ENCODE data around the gene FAM3D. TPM values are rescaled to one million over a fixed set of nuclear protein-coding genes. Genes with fewer than 3 reads are reported as not detected.

Gene FAM3D
- polyA plus RNA-seq, 1 of the 3 experiments (the other 2 are of a cell fraction): not detected

- Histone ChIP-seq H3K79me2 (ENCODE audit: insufficient read depth) (no peaks in the 10 kb centered on the region), H3K9me2 (no peaks in the 10 kb centered on the region), H3K4me2 (no peak overlapping the region), H3K4me3 (ENCODE audit: low read depth in 2 of 2, low read length in 1 of 2) (no peak overlapping the region), H3K27ac (ENCODE audit: low read depth in 2 of 2, low read length in 1 of 2) (no peak overlapping the region), H3K9me3 (no peaks in the 10 kb centered on the region), H3F3A (replicated peaks; ENCODE audit: insufficient read depth) (no peaks in the 10 kb centered on the region), H3K9ac (no peak overlapping the region), H3K4me1 (ENCODE audit: control insufficient read depth in 1 of 2, insufficient read depth in 2 of 2, low read depth in 1 of 2, low read length in 1 of 2) (no peaks in the 10 kb centered on the region), H3K36me3 (replicated peaks in 1 of 2; ENCODE audit: control insufficient read depth in 1 of 2, insufficient read depth in 2 of 2, low read length in 1 of 2) (no peaks in the 10 kb centered on the region), H3K27me3 (ENCODE audit: insufficient read depth) (no peaks in the 10 kb centered on the region; the same call in 1 of the 2 replicates), H2AFZ (ENCODE audit: low read depth) (no peak overlapping the region), H4K20me1 (ENCODE audit: insufficient read depth) (no peaks in the 10 kb centered on the region)
- TF ChIP-seq POLR2AphosphoS5 (IDR thresholded peaks at IDR 0.05; ENCODE audit: low read depth, low read length): no peak
- TF ChIP-seq SMC3 (IDR thresholded peaks at IDR 0.05; ENCODE audit: low read depth, low read length): no peak
- TF ChIP-seq RAD21 (IDR thresholded peaks at IDR 0.05; ENCODE audit: low read length): no peak
- no peak for TF ChIP-seq GABPA (IDR thresholded peaks at IDR 0.05; ENCODE audit: low read depth)
- TF ChIP-seq JUND (IDR thresholded peaks at IDR 0.05): no peak
- TF ChIP-seq MXI1 (IDR thresholded peaks at IDR 0.05; ENCODE audit: low read depth, low read length): no peak
- no peak for TF ChIP-seq TCF12 (IDR thresholded peaks at IDR 0.05)
- ChIA-PET CTCF (no interaction called here), POLR2A (no interaction called here)
- no peak for DNase-seq
- 31% methylated on average over 3 of the region's 3 CpGs for WGBS (ENCODE audit: low lambda C conversion rate)
These were observed 6.3 kb upstream of the FAM3D start for GRCh38 chr3:58672880-58673279.

- CTCF ChIA-PET: no interaction called here
These were observed 5.9 kb upstream of the FAM3D start for GRCh38 chr3:58672451-58672850.

More at GRCh38 chr3:58672451-58672850, 5.9 kb upstream of the FAM3D start:
- Histone ChIP-seq H3K4me3 (ENCODE audit: low read depth in 2 of 2, low read length in 1 of 2) (no peak overlapping the region), H4K20me1 (ENCODE audit: insufficient read depth) (no peaks in the 10 kb centered on the region), H3K36me3 (replicated peaks in 1 of 2; ENCODE audit: control insufficient read depth in 1 of 2, insufficient read depth in 2 of 2, low read length in 1 of 2) (no peaks in the 10 kb centered on the region), H3F3A (replicated peaks; ENCODE audit: insufficient read depth) (no peaks in the 10 kb centered on the region), H3K9me2 (no peaks in the 10 kb centered on the region), H3K27ac (ENCODE audit: low read depth in 2 of 2, low read length in 1 of 2) (no peak overlapping the region), H3K27me3 (ENCODE audit: insufficient read depth) (no peaks in the 10 kb centered on the region; the same call in 1 of the 2 replicates), H3K4me1 (ENCODE audit: control insufficient read depth in 1 of 2, insufficient read depth in 2 of 2, low read depth in 1 of 2, low read length in 1 of 2) (no peaks in the 10 kb centered on the region), H2AFZ (ENCODE audit: low read depth) (no peak overlapping the region), H3K9me3 (no peaks in the 10 kb centered on the region), H3K79me2 (ENCODE audit: insufficient read depth) (no peaks in the 10 kb centered on the region), H3K4me2 (no peak overlapping the region), H3K9ac (no peak overlapping the region)
- no peak for DNase-seq
- WGBS (ENCODE audit: low lambda C conversion rate): 54% methylated on average over 8 of the region's 8 CpGs
- POLR2A ChIA-PET: no interaction called here
- TF ChIP-seq FOSL2 (IDR thresholded peaks at IDR 0.05; ENCODE audit: borderline replicate concordance, low read depth) (no peak), USF1 (IDR thresholded peaks at IDR 0.05; ENCODE audit: borderline replicate concordance, low read depth) (no peak), NRF1 (IDR thresholded peaks at IDR 0.05; ENCODE audit: low read depth, low read length) (no peak), RCOR1 (IDR thresholded peaks at IDR 0.05; ENCODE audit: low read length) (no peak), YY1 (IDR thresholded peaks at IDR 0.05; ENCODE audit: low read depth) (no peak), MAX (IDR thresholded peaks at IDR 0.05; ENCODE audit: low read depth) (no peak), FOXJ3 (CRISPR knock-in tag; IDR thresholded peaks at IDR 0.05) (no peak), CTCF (IDR thresholded peaks at IDR 0.05) (no peak), CHD2 (IDR thresholded peaks at IDR 0.05; ENCODE audit: low read length, partially characterized antibody) (no peak), ELF1 (IDR thresholded peaks at IDR 0.05) (no peak), ZBTB33 (IDR thresholded peaks at IDR 0.05; ENCODE audit: borderline replicate concordance, low read depth) (no peak), SMC3 (IDR thresholded peaks at IDR 0.05; ENCODE audit: low read depth, low read length) (no peak), JUND (IDR thresholded peaks at IDR 0.05) (no peak), USF2 (IDR thresholded peaks at IDR 0.05; ENCODE audit: borderline replicate concordance, low read depth, low read length) (no peak), RXRA (IDR thresholded peaks at IDR 0.05; ENCODE audit: borderline replicate concordance, low read depth) (no peak), EZH2phosphoT487 (IDR thresholded peaks at IDR 0.05; ENCODE audit: borderline replicate concordance, low read depth) (no peak), TCF12 (IDR thresholded peaks at IDR 0.05) (no peak), POLR2AphosphoS5 (IDR thresholded peaks at IDR 0.05; ENCODE audit: low read depth, low read length) (no peak)

Measured in SK-N-SH (cell line).